GM13977 (cell line): ENCODE data around the gene SUN5.

ENCODE experiments used
- DNase-seq: peaks from one replicate; pipeline ENCODE4 v3.0.0; 2012; ENCODE audit warnings: low spot score
- CTCF ChIP-seq: IDR thresholded peaks from 2 replicates; pipeline ENCODE4 v1.5.1; 2012; ENCODE audit warnings: mild to moderate bottlenecking, control low read depth; ENCODE audit not compliant: insufficient read depth; ENCODE audit errors: extremely low read depth, missing control alignments
- in situ Hi-C: fragments of 300-500 bp; cut with MboI; formaldehyde crosslinking; loops from one replicate; pipeline ENCODE4 v1.12.0; 2022; ENCODE audit warnings: low sequenced_read_pairs, low pct_unique_long_range_greater_than_20kb, mixed read lengths, inconsistent platforms; ENCODE audit not compliant: unreplicated experiment

The SUN5 gene

DNA sequence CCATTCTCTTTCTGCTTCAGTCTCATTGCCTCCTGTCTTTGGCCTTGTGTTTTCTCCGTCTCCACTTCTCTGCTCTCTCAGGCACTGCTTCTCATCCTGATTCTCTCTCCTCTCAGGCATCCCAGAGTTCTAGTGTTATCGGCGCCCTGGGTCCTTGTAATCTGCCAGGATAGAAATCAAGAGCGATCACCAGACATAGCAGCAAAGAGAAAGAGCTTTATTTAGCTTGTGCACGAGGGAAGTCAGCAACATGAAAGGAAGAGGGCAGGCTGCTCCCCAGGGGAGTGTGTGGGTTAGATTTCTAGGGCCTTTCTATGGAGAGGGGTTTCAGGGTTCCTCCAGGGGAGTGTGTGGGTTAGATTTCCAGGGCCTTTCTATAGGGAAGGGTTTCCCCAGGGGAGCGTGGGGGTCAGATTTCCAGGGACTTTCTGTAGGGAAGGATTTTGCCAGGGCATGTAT, 32.5 kb downstream of the SUN5 start:
- TF ChIP-seq CTCF = no peak
- in situ Hi-C loops = no loop called here
- DNase-seq = no peak

GRCh38 chr20:32970973-32971300, 33.3 kb downstream of the SUN5 start:
- no peak for DNase-seq
- in situ Hi-C loops = no loop called here
- no peak for TF ChIP-seq CTCF

- in situ Hi-C loops = no loop called here
- TF ChIP-seq CTCF = no peak
- DNase-seq = no peak
Observed at GRCh38 chr20:32970115-32970972, 33.9 kb downstream of the SUN5 start.

GRCh38 chr20:32969356-32970114, 34.7 kb downstream of the SUN5 start:
- no peak for TF ChIP-seq CTCF
- no peak for DNase-seq
- in situ Hi-C loops = no loop called here

DNA sequence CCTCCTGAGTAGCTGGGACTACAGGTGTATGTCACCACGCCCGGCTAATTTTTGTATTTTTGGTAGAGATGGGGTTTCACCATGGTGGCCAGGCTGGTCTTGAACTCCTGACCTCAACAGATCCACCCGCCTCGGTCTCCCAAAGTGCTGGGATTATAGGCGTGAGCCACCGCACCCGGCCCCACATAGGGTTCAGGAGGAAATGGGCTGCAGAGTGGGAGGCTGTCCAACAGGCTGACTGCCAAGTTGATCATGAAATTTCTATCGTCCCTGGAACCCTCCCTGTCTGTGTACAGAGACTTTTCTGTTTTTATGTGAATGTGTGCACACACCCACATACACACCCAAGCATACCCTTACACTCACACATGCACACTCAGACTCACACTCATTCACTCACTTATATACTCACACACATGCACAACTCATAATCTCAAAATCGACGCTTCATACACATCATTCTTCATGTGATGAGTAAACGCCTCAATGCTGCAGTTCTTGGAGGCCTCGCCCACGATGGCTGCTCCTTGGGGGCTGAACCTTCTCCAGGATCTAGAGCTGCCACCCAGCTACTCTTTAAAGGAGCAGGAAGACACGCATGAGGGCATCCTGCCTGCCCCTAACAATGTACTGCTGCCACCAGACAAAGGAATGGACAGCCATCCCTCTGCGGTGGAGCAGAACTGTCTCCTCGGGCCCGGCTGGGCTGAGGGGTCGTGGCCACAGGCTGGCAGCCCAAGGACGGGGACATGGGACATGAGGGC, 35.6 kb downstream of the SUN5 start:
- in situ Hi-C loops = no loop called here

More for the DNA sequence above, 35.6 kb downstream of the SUN5 start:
- no peak for DNase-seq
- no peak for TF ChIP-seq CTCF
